Keratinocyte (primary cell): ENCODE data around the gene OR52B2. TPM values are rescaled to one million over a fixed set of nuclear protein-coding genes. Genes with fewer than 3 reads are reported as not detected.

Source experiments
- DNase-seq: peaks from one replicate; pipeline ENCODE4 v3.0.0-alpha.2; 2011; ENCODE audit warnings: low read depth, missing footprints, low spot score
- FAIRE-seq: peaks from 2 replicates; lab custom pipeline; 2011; peaks lifted over from hg19 to GRCh38; lab: Jason Lieb, UNC
- H2AFZ ChIP-seq: 2 replicates; pipeline ENCODE4 v1.6.0; 2012; ENCODE audit warnings: low read length, control low read depth, inconsistent platforms; ENCODE audit not compliant: control insufficient read depth
- H3K27ac ChIP-seq: 2 replicates; pipeline ENCODE4 v1.5.1; 2011; ENCODE audit warnings: low read length; ENCODE audit not compliant: control insufficient read depth, insufficient read depth
- H3K27me3 ChIP-seq: 3 replicates; pipeline ENCODE4 v1.6.0; 2011; ENCODE audit warnings: low read length; ENCODE audit not compliant: control insufficient read depth, insufficient read depth; ENCODE audit errors: extremely low read depth
- H3K36me3 ChIP-seq, 2 experiments: 2 replicates in 1 of 2; 3 replicates in 1 of 2; pipeline ENCODE4 v1.5.1; 2011; ENCODE audit warnings: low read length in 2 of 2, mild to moderate bottlenecking in 1 of 2; ENCODE audit not compliant: control insufficient read depth in 2 of 2, insufficient read depth in 2 of 2; ENCODE audit errors: extremely low read depth in 1 of 2
- H3K4me1 ChIP-seq: 3 replicates; pipeline ENCODE4 v1.5.1; 2011; ENCODE audit warnings: low read length; ENCODE audit not compliant: control insufficient read depth, insufficient read depth; ENCODE audit errors: extremely low read depth
- H3K4me2 ChIP-seq: 3 replicates; pipeline ENCODE4 v1.6.0; 2011; ENCODE audit warnings: low read depth, low read length; ENCODE audit not compliant: control insufficient read depth, insufficient read depth; ENCODE audit errors: extremely low read depth
- H3K4me3 ChIP-seq, 3 experiments: fragments of 200-600 bp in 1 of 3; sonication (generic) in 1 of 3; 2 replicates in 2 of 3; 3 replicates in 1 of 3; pipeline ENCODE4 v1.5.1; 2011 to 2016; ENCODE audit warnings: low read length in 3 of 3, mild to moderate bottlenecking in 3 of 3, control low read depth in 2 of 3, inconsistent platforms in 1 of 3, low read depth in 1 of 3, mixed read lengths in 1 of 3, mixed run types in 1 of 3, moderate library complexity in 1 of 3; ENCODE audit not compliant: control insufficient read depth in 2 of 3, insufficient read depth in 2 of 3; ENCODE audit errors: extremely low read depth in 1 of 3
- H3K79me2 ChIP-seq: 2 replicates; pipeline ENCODE4 v1.6.0; 2012; ENCODE audit warnings: low read length; ENCODE audit not compliant: control insufficient read depth, insufficient read depth
- H3K9ac ChIP-seq: 3 replicates; pipeline ENCODE4 v1.6.0; 2011; ENCODE audit warnings: low read length; ENCODE audit not compliant: control insufficient read depth, insufficient read depth; ENCODE audit errors: extremely low read depth
- H3K9me1 ChIP-seq: 3 replicates; pipeline ENCODE4 v1.6.0; 2011; ENCODE audit warnings: low read length; ENCODE audit not compliant: control insufficient read depth, insufficient read depth; ENCODE audit errors: extremely low read depth
- H3K9me3 ChIP-seq: 2 replicates; pipeline ENCODE4 v1.5.1; 2012; ENCODE audit warnings: low read depth, low read length; ENCODE audit not compliant: control insufficient read depth
- H4K20me1 ChIP-seq: 3 replicates; pipeline ENCODE4 v1.6.0; 2011; ENCODE audit warnings: low read length; ENCODE audit not compliant: control insufficient read depth, insufficient read depth; ENCODE audit errors: extremely low read depth
- EZH2 ChIP-seq: IDR thresholded peaks from one replicate; pipeline ENCODE4 v1.6.1; 2012; ENCODE audit warnings: inconsistent platforms, mild to moderate bottlenecking, low read length, moderate library complexity
- dilution Hi-C: fragments of 300-500 bp; cut with MboI; formaldehyde crosslinking; loops from one replicate; pipeline ENCODE4 v1.7.0; 2020; ENCODE audit warnings: low sequenced_read_pairs; ENCODE audit not compliant: extremely low pct_ligation_motif_present
- polyA plus RNA-seq, 5 experiments: library from polyadenylated mRNA; depleted of rRNA in 3 of 5; stranded (reverse) in 3 of 5; stranded (forward) in 1 of 5; unstranded in 1 of 5; fragments of >200 nt; gene quantifications; 1 replicate in 1 of 5; 2 replicates in 3 of 5; 3 replicates in 1 of 5; pipeline versions ENCODE4 v1.2.1 to v1.2.3, GENCODE V29; 2011 to 2012; ENCODE audit warnings: missing spikeins in 2 of 5, low read depth in 1 of 5, low replicate concordance in 1 of 5
- TF ChIP-seq, protein P1 (sequence below), 3 experiments: IDR thresholded peaks in 1 of 3; conservative IDR thresholded peaks in 1 of 3; optimal IDR thresholded peaks in 1 of 3; 2 replicates in 2 of 3; 3 replicates in 1 of 3; pipeline versions ENCODE3 to v1.5.1; 2011; ENCODE audit warnings: low read length in 3 of 3, mild to moderate bottlenecking in 3 of 3, moderate library complexity in 2 of 3, control low read depth in 1 of 3, inconsistent platforms in 1 of 3; ENCODE audit not compliant: insufficient read depth in 2 of 3; ENCODE audit errors: extremely low read depth in 1 of 3

The OR52B2 gene
- polyA plus RNA-seq, 1 donor (not counting 4 experiments of a cell fraction or from before 2014, with no cell fraction given), result not detected

DNA sequence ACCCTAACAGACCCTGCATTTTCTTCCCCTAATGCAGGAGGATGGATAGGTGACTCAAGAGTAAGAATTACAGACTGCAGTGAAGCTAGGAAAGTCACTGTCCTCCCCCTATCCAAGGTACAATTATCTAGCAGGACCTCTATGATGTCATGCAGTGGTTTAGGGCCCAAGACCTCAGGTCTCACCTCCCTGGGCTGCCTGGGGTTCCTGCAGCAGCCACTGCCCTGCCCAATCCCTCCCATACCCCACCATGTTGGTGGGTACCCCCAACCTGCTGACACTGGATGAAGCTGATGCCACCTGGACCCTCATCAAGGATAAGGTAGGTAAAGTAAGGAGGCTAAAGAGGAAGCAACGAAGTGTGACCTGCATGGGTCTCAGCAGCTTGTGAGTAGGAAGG, 35.2 kb upstream of the OR52B2 start, which contains the start of gene C11orf42:
TSS of gene C11orf42 (plus strand) at position 192 of the 400 bp plus-strand sequence. CDS start at position 251, 59 bp downstream.
- no peak within 1 kb of the TSS for H3K4me3 ChIP-seq
- peaks cover 4 to 8% of the 10 kb centered on the region in 2 experiments for H3K36me3 ChIP-seq
- H3K27ac ChIP-seq, result no peak within 1 kb of the TSS
- no peaks in the 10 kb centered on the region for H4K20me1 ChIP-seq
- H3K27me3 ChIP-seq, result no peaks in the 10 kb centered on the region
- no peaks in the 10 kb centered on the region for H3K9me1 ChIP-seq
- TF ChIP-seq, protein P1, sequence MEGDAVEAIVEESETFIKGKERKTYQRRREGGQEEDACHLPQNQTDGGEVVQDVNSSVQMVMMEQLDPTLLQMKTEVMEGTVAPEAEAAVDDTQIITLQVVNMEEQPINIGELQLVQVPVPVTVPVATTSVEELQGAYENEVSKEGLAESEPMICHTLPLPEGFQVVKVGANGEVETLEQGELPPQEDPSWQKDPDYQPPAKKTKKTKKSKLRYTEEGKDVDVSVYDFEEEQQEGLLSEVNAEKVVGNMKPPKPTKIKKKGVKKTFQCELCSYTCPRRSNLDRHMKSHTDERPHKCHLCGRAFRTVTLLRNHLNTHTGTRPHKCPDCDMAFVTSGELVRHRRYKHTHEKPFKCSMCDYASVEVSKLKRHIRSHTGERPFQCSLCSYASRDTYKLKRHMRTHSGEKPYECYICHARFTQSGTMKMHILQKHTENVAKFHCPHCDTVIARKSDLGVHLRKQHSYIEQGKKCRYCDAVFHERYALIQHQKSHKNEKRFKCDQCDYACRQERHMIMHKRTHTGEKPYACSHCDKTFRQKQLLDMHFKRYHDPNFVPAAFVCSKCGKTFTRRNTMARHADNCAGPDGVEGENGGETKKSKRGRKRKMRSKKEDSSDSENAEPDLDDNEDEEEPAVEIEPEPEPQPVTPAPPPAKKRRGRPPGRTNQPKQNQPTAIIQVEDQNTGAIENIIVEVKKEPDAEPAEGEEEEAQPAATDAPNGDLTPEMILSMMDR (optimal IDR thresholded peaks at IDR 0.05 in 1 of 3, IDR thresholded peaks at IDR 0.05 in 1 of 3, conservative IDR thresholded peaks at IDR 0.05 in 1 of 3; ENCODE audit: extremely low read depth in 1 of 3, insufficient read depth in 2 of 3, low read length in 3 of 3), result no peak
- TF ChIP-seq EZH2, result no peak
- H3K9me3 ChIP-seq, result no peaks in the 10 kb centered on the region
- H3K9ac ChIP-seq, result no peak within 1 kb of the TSS
- H3K4me2 ChIP-seq, result no peak within 1 kb of the TSS
- no peaks in the 10 kb centered on the region for H3K4me1 ChIP-seq
- dilution Hi-C loops, result no loop called here
- H2AFZ ChIP-seq, result no peak within 1 kb of the TSS
- FAIRE-seq, result no peak
- DNase-seq, result no peak
- no peaks in the 10 kb centered on the region for H3K79me2 ChIP-seq

DNA sequence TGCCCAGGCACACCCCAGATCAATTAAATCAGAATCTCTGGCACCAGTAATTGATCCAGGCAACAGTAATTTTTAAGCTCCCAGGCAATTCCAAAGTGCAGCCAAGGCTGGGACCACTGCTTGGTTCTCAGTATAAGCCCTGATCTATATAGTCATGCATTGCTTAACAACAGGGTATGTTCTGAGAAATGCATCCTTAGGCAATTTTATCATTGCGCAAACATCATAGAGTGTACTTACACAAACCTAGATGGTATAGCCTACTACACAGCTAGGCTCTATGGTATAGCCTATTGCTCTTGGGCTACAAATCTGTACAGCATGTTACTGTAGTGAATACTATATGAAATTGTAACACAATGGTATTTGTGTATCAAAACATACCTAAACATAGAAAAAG, 34.6 kb upstream of the OR52B2 start:
- dilution Hi-C loops, result no loop called here

More for the DNA sequence above, 34.6 kb upstream of the OR52B2 start:
- Histone ChIP-seq H3K4me2 (no peak overlapping the region), H2AFZ (no peak overlapping the region), H4K20me1 (no peaks in the 10 kb centered on the region), H3K4me1 (no peaks in the 10 kb centered on the region), H3K9me1 (no peaks in the 10 kb centered on the region), H3K9ac (no peak overlapping the region), H3K9me3 (no peaks in the 10 kb centered on the region), H3K27ac (no peak overlapping the region), H3K27me3 (no peaks in the 10 kb centered on the region), H3K4me3 (no peak overlapping the region), H3K79me2 (no peaks in the 10 kb centered on the region), H3K36me3 (peaks cover 2 to 4% of the 10 kb centered on the region in 2 experiments)
- FAIRE-seq (no peak), DNase-seq (no peak)
- TF ChIP-seq EZH2, result no peak
- TF ChIP-seq, protein P1 (optimal IDR thresholded peaks at IDR 0.05 in 1 of 3, IDR thresholded peaks at IDR 0.05 in 1 of 3, conservative IDR thresholded peaks at IDR 0.05 in 1 of 3; ENCODE audit: extremely low read depth in 1 of 3, insufficient read depth in 2 of 3, low read length in 3 of 3), result no peak
